Mononuclear cell (primary cell): ENCODE measurements around the gene DDX43. TPM values are rescaled to one million over a fixed set of nuclear protein-coding genes. Genes with fewer than 3 reads are reported as not detected.
"Not testable (repeated sequence)": the region's sequence is repeated elsewhere in the genome, so short reads cannot be mapped to it uniquely, and the experiment has no call there.

Source experiments
- H3K27me3 ChIP-seq: 2 replicates; pipeline ENCODE4 v1.6.0; 2011; ENCODE audit warnings: low read length, control low read depth; ENCODE audit not compliant: insufficient read depth
- H3K4me1 ChIP-seq: 2 replicates; pipeline ENCODE4 v1.5.1; 2011; ENCODE audit warnings: mild to moderate bottlenecking, low read length, control low read depth; ENCODE audit not compliant: insufficient read depth
- H3K4me3 ChIP-seq: 2 replicates; pipeline ENCODE4 v1.5.1; 2011; ENCODE audit warnings: mild to moderate bottlenecking, low read length, moderate library complexity
- H3K9me3 ChIP-seq: 2 replicates; pipeline ENCODE4 v1.5.1; 2011; ENCODE audit warnings: low read depth, mild to moderate bottlenecking, control low read depth, low read length
- total RNA-seq: library from RNA; depleted of rRNA; stranded (reverse); fragments of >200 nt; gene quantifications from one replicate; pipeline ENCODE4 v1.2.3, GENCODE V29; 2012

The DDX43 gene
- total RNA-seq, 1 donor: 1.6 TPM

GRCh38 chr6:73421534-73421933 is 26.9 kb downstream of the DDX43 start:
- peaks cover 21% of the 10 kb centered on the region for H3K4me1 ChIP-seq
- H3K4me3 ChIP-seq: no peak overlapping the region
- no peaks in the 10 kb centered on the region for H3K27me3 ChIP-seq
- H3K9me3 ChIP-seq: no peaks in the 10 kb centered on the region

- Histone ChIP-seq H3K4me3 (no peak overlapping the region), H3K4me1 (no peaks in the 10 kb centered on the region), H3K27me3 (no peaks in the 10 kb centered on the region), H3K9me3 (no peaks in the 10 kb centered on the region)
Observed at GRCh38 chr6:73435236-73435635, 40.6 kb downstream of the DDX43 start.

GRCh38 chr6:73443555-73443954 is 48.9 kb downstream of the DDX43 start:
- H3K4me1 ChIP-seq: peaks cover 23% of the 10 kb centered on the region
- H3K27me3 ChIP-seq: no peaks in the 10 kb centered on the region
- no peak overlapping the region for H3K4me3 ChIP-seq
- no peaks in the 10 kb centered on the region for H3K9me3 ChIP-seq

- peaks cover 65% of the 10 kb centered on the region for H3K4me1 ChIP-seq
- no peaks in the 10 kb centered on the region for H3K27me3 ChIP-seq
- no peaks in the 10 kb centered on the region for H3K9me3 ChIP-seq
- H3K4me3 ChIP-seq: peak overlapping the region; percentile 91
Observed at GRCh38 chr6:73451223-73452106, 56.8 kb downstream of the DDX43 start.

GRCh38 chr6:73452107-73452461 is 57.5 kb downstream of the DDX43 start, which contains the start of gene CGAS:
CGAS (minus strand) TSS chr6:73452297; CDS start chr6:73452181, 116 bp downstream.
- Histone ChIP-seq H3K4me1 (peaks cover 71% of the 10 kb centered on the region), H3K27me3 (no peaks in the 10 kb centered on the region), H3K9me3 (no peaks in the 10 kb centered on the region), H3K4me3 (peak within 1 kb of the TSS; percentile 91)

GRCh38 chr6:73455865-73456629 is 61.4 kb downstream of the DDX43 start:
- Histone ChIP-seq H3K27me3 (no peaks in the 10 kb centered on the region), H3K9me3 (no peaks in the 10 kb centered on the region), H3K4me3 (no peak overlapping the region), H3K4me1 (peaks cover 76% of the 10 kb centered on the region)

GRCh38 chr6:73459474-73459873 is 64.8 kb downstream of the DDX43 start:
- not testable (repeated sequence) for H3K4me3 ChIP-seq, H3K9me3 ChIP-seq, H3K27me3 ChIP-seq
- peaks cover 80% of the 10 kb centered on the region for H3K4me1 ChIP-seq

GRCh38 chr6:73460056-73460455 is 65.4 kb downstream of the DDX43 start:
- peaks cover 74% of the 10 kb centered on the region for H3K4me1 ChIP-seq
- no peaks in the 10 kb centered on the region for H3K9me3 ChIP-seq
- H3K4me3 ChIP-seq: no peak overlapping the region
- no peaks in the 10 kb centered on the region for H3K27me3 ChIP-seq

GRCh38 chr6:73461537-73462350 is 67.1 kb downstream of the DDX43 start, which contains the start of gene MTO1:
MTO1 (plus strand) TSS chr6:73461737; CDS start chr6:73461855, 118 bp downstream.
- Histone ChIP-seq H3K27me3 (no peaks in the 10 kb centered on the region), H3K4me1 (peaks cover 61% of the 10 kb centered on the region), H3K9me3 (no peaks in the 10 kb centered on the region), H3K4me3 (peak within 1 kb of the TSS; percentile 99)

Other genes starting within 250 kb of the DDX43 start
- not detected for gene KHDC1L, start 169.3 kb upstream of the DDX43 start, total RNA-seq
- gene KHDC1, start 131.6 kb upstream of the DDX43 start, total RNA-seq: 0.21 TPM
- not detected for gene DPPA5, start 40.6 kb upstream of the DDX43 start, total RNA-seq
- gene KHDC3L, start 32.2 kb upstream of the DDX43 start, total RNA-seq: not detected
- not detected for gene OOEP, start 24.9 kb upstream of the DDX43 start, total RNA-seq
- gene CGAS, start 57.5 kb downstream of the DDX43 start, total RNA-seq: 22.4 TPM
- gene MTO1, start 66.9 kb downstream of the DDX43 start, total RNA-seq: 39.9 TPM
- 24,083 TPM for gene EEF1A1, start 126.2 kb downstream of the DDX43 start, total RNA-seq